Activated CD4-positive, alpha-beta memory T cell treated with anti-CD3 and anti-CD28 coated beads for 36 hours (primary cell): ENCODE results near the gene PTPRJ. TPM values are rescaled to one million over a fixed set of nuclear protein-coding genes. Genes with fewer than 3 reads are reported as not detected.

Source experiments
- CTCF ChIA-PET: fragments of 350-600 bp; sonication (Branson Sonifier 250); formaldehyde crosslinking; loops from one replicate; lab custom pipeline; 2021; ENCODE audit warnings: antibody characterized with exemption, inconsistent platforms; lab: Charles Lee
- POLR2A ChIA-PET: fragments of 350-600 bp; sonication (Branson Sonifier 250); formaldehyde crosslinking; loops from one replicate; lab custom pipeline; 2021; ENCODE audit warnings: antibody characterized with exemption; lab: Charles Lee
- DNase-seq: peaks from one replicate; pipeline ENCODE4 v3.0.0-alpha.2; 2020
- H3K27ac Mint-ChIP-seq: one replicate; pipeline ENCODE4 v1.8.0; 2021; ENCODE audit warnings: mixed read lengths
- H3K27me3 Mint-ChIP-seq: one replicate; pipeline ENCODE4 v1.8.0; 2021; ENCODE audit warnings: mixed read lengths
- H3K36me3 Mint-ChIP-seq: one replicate; pipeline ENCODE4 v1.8.0; 2021; ENCODE audit warnings: mixed read lengths
- H3K4me1 Mint-ChIP-seq: one replicate; pipeline ENCODE4 v1.8.0; 2021; ENCODE audit warnings: low read depth, mixed read lengths
- H3K4me3 Mint-ChIP-seq: one replicate; pipeline ENCODE4 v1.8.0; 2021; ENCODE audit warnings: mild to moderate bottlenecking, mixed read lengths
- H3K9me3 Mint-ChIP-seq: one replicate; pipeline ENCODE4 v1.8.0; 2021; ENCODE audit warnings: mixed read lengths
- intact Hi-C: fragments of 100-400 bp; cut with micrococcal nuclease; formaldehyde crosslinking; loops from one replicate; pipeline ENCODE4 v1.15.1; 2023
- total RNA-seq, 2 experiments: library from RNA; stranded (reverse); gene quantifications; one replicate each; pipeline ENCODE4 v1.2.3, GENCODE V29; 2021

Gene PTPRJ
- total RNA-seq, 2 experiments from 2014 or later: 36.3 to 37.0 TPM

DNA sequence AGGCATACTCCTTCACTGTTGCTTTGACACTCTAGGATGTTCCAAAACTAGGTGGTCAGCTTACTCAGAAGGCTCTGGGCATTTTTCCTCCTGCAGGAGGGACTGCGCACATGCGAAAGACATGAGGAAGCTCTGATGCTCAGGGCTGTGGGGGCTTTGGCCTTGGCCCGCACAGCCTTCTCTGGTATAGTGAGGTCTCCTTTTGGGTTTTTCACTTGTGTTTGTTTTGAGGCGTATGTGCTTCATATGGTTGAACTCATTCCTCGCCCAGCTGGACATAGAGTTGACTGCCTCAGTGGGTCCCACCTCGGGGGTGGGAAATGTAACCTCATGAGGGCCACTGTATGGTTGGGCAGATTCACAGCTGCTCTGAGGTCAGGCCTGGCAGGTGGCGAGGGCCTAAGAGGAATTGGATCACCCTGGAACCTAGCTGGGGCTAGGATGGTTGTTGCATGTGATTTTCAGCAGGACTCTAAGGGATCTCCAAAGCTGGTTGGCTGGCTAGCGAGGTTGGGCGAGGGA is 63.7 kb downstream of the PTPRJ start:
- ChIA-PET POLR2A (interaction anchor here (1.0 kb wide), 1 partner anchor 11 kb away, joined by 5 read pairs; no protein-coding TSS in a partner anchor), CTCF (interaction anchor here (1.4 to 1.6 kb wide), 2 partner anchors 8 to 66 kb away, joined by 3 to 5 read pairs; no protein-coding TSS in a partner anchor)
- intact Hi-C loops: no loop called here
- no peaks in the 10 kb centered on the region for H3K27me3 Mint-ChIP-seq
- no peaks in the 10 kb centered on the region for H3K9me3 Mint-ChIP-seq
- no peak overlapping the region for H3K27ac Mint-ChIP-seq
- no peak overlapping the region for H3K4me3 Mint-ChIP-seq
- peaks cover 52% of the 10 kb centered on the region for H3K4me1 Mint-ChIP-seq
- no peak for DNase-seq
- peaks cover 5% of the 10 kb centered on the region for H3K36me3 Mint-ChIP-seq

GRCh38 chr11:48044577-48044976 is 64.2 kb downstream of the PTPRJ start:
- Mint-ChIP-seq H3K9me3 (no peaks in the 10 kb centered on the region), H3K27ac (no peak overlapping the region), H3K27me3 (no peaks in the 10 kb centered on the region), H3K4me1 (peaks cover 57% of the 10 kb centered on the region), H3K4me3 (no peak overlapping the region), H3K36me3 (peaks cover 5% of the 10 kb centered on the region)
- POLR2A ChIA-PET: no interaction called here
- no peak for DNase-seq
- intact Hi-C loops: no loop called here
- CTCF ChIA-PET: no interaction called here

DNA sequence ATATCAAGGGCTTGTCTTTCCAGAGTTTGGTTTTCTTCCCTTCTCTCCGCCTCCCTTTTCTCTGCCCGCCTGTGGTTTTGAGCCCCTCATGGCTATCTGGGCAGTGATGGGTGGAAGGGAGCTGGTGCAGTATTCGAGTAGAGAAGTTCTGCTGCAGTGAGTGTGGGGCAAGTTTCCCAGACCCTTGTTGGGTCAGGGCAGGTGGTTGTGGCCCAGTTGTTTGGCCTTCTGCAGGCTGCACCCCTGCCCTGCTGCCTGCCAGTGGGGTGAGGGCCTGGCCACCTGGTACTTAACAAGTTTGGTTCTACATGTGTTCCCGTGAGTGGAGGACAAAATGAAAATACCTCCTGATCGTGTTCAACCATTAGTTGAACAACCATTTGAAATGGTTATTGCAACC is 65.2 kb downstream of the PTPRJ start:
- Mint-ChIP-seq H3K9me3 (no peaks in the 10 kb centered on the region), H3K27ac (no peak overlapping the region), H3K4me1 (peaks cover 64% of the 10 kb centered on the region), H3K27me3 (no peaks in the 10 kb centered on the region), H3K36me3 (peaks cover 5% of the 10 kb centered on the region), H3K4me3 (no peak overlapping the region)
- DNase-seq: no peak
- ChIA-PET POLR2A (no interaction called here), CTCF (interaction anchor here (0.6 to 1.2 kb wide), 2 partner anchors 35 to 111 kb away, joined by 3 to 4 read pairs; no protein-coding TSS in a partner anchor)
- intact Hi-C loops: no loop called here

GRCh38 chr11:48047616-48048015 is 67.3 kb downstream of the PTPRJ start:
- no peaks in the 10 kb centered on the region for H3K27me3 Mint-ChIP-seq
- H3K4me1 Mint-ChIP-seq: peaks cover 76% of the 10 kb centered on the region
- intact Hi-C loops: no loop called here
- no peak for DNase-seq
- ChIA-PET POLR2A (no interaction called here), CTCF (no interaction called here)
- H3K4me3 Mint-ChIP-seq: no peak overlapping the region
- H3K27ac Mint-ChIP-seq: no peak overlapping the region
- peaks cover 5% of the 10 kb centered on the region for H3K36me3 Mint-ChIP-seq
- H3K9me3 Mint-ChIP-seq: no peaks in the 10 kb centered on the region

DNA sequence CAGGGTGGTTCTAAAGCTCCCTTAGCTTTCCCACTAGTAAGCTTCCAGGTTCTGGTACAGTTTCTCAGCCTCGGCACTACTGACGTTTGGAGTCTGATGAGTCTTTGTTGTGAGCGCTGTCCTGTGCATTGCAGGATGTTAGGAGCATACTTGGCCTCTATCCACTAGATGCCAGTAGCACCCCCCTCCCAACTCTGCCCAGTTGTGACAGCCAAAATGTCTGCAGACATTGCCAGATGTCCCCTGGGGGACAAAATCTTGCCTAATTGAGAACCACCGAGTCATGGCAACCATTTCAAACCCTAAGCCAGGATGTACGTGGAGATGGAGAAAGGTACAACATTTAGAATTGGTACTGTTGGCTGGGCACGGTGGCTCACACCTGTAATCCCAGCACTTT is 68.7 kb downstream of the PTPRJ start:
- Mint-ChIP-seq H3K27ac (no peak overlapping the region), H3K4me3 (no peak overlapping the region), H3K27me3 (no peaks in the 10 kb centered on the region), H3K36me3 (peaks cover 5% of the 10 kb centered on the region), H3K4me1 (peaks cover 66% of the 10 kb centered on the region), H3K9me3 (no peaks in the 10 kb centered on the region)
- ChIA-PET POLR2A (interaction anchor here (0.6 kb wide), 1 partner anchor 106 kb away, joined by 4 read pairs; no protein-coding TSS in a partner anchor), CTCF (no interaction called here)
- no peak for DNase-seq
- intact Hi-C loops: no loop called here

GRCh38 chr11:48050304-48050703 is 69.9 kb downstream of the PTPRJ start:
- ChIA-PET CTCF (interaction anchor here (0.6 to 1.3 kb wide), 2 partner anchors 57 to 87 kb away, joined by 3 to 6 read pairs; no protein-coding TSS in a partner anchor), POLR2A (no interaction called here)
- peaks cover 5% of the 10 kb centered on the region for H3K36me3 Mint-ChIP-seq
- H3K4me3 Mint-ChIP-seq: no peak overlapping the region
- no peak overlapping the region for H3K27ac Mint-ChIP-seq
- H3K27me3 Mint-ChIP-seq: no peaks in the 10 kb centered on the region
- DNase-seq: no peak
- intact Hi-C loops: loop anchor here (2.0 kb wide), 1 partner anchor 14 kb away; no protein-coding TSS in a partner anchor
- H3K4me1 Mint-ChIP-seq: peaks cover 65% of the 10 kb centered on the region
- no peaks in the 10 kb centered on the region for H3K9me3 Mint-ChIP-seq

GRCh38 chr11:48051217-48051830 is 71.0 kb downstream of the PTPRJ start:
- ChIA-PET POLR2A (interaction anchor here (0.6 to 1.2 kb wide), 5 partner anchors 8 to 72 kb away, joined by 3 to 7 read pairs (median 3); no protein-coding TSS in a partner anchor), CTCF (interaction anchor here (0.6 to 1.7 kb wide), 5 partner anchors 8 to 160 kb away, joined by 3 to 5 read pairs (median 3); no protein-coding TSS in a partner anchor)
- peaks cover 3% of the 10 kb centered on the region for H3K36me3 Mint-ChIP-seq
- intact Hi-C loops: loop anchor here (2.0 kb wide), 1 partner anchor 15 kb away; no protein-coding TSS in a partner anchor
- peak overlapping the region; percentile 40 for H3K27ac Mint-ChIP-seq
- H3K9me3 Mint-ChIP-seq: no peaks in the 10 kb centered on the region
- H3K4me3 Mint-ChIP-seq: no peak overlapping the region
- DNase-seq: no peak
- peaks cover 67% of the 10 kb centered on the region for H3K4me1 Mint-ChIP-seq
- no peaks in the 10 kb centered on the region for H3K27me3 Mint-ChIP-seq

- Mint-ChIP-seq H3K4me1 (peaks cover 76% of the 10 kb centered on the region), H3K27me3 (no peaks in the 10 kb centered on the region), H3K9me3 (no peaks in the 10 kb centered on the region), H3K4me3 (no peak overlapping the region), H3K36me3 (peaks cover 2% of the 10 kb centered on the region), H3K27ac (peak overlapping the region; percentile 40)
- DNase-seq: no peak
- ChIA-PET CTCF (interaction anchor here (1.0 to 1.7 kb wide), 4 partner anchors 9 to 118 kb away, joined by 3 to 5 read pairs (median 4); no protein-coding TSS in a partner anchor), POLR2A (interaction anchor here (0.7 to 1.2 kb wide), 3 partner anchors 9 to 55 kb away, joined by 3 to 7 read pairs (median 4); no protein-coding TSS in a partner anchor)
- intact Hi-C loops: no loop called here
Observed at GRCh38 chr11:48052183-48053044, 72.1 kb downstream of the PTPRJ start.

GRCh38 chr11:48054994-48055291 is 74.6 kb downstream of the PTPRJ start:
- no peaks in the 10 kb centered on the region for H3K27me3 Mint-ChIP-seq
- peaks cover 2% of the 10 kb centered on the region for H3K36me3 Mint-ChIP-seq
- intact Hi-C loops: loop anchor here (1.0 kb wide), 7 partner anchors 35 to 121 kb away; no protein-coding TSS in a partner anchor
- DNase-seq: no peak
- H3K4me3 Mint-ChIP-seq: no peak overlapping the region
- H3K9me3 Mint-ChIP-seq: no peaks in the 10 kb centered on the region
- peak overlapping the region; percentile 91 for H3K27ac Mint-ChIP-seq
- H3K4me1 Mint-ChIP-seq: peaks cover 80% of the 10 kb centered on the region
- ChIA-PET POLR2A (interaction anchor here (1.1 to 2.0 kb wide), 5 partner anchors 43 to 72 kb away, joined by 3 to 23 read pairs (median 10); no protein-coding TSS in a partner anchor), CTCF (interaction anchor here (1.6 to 4.5 kb wide), 7 partner anchors 19 to 123 kb away, joined by 6 to 55 read pairs (median 8); no protein-coding TSS in a partner anchor)

DNA sequence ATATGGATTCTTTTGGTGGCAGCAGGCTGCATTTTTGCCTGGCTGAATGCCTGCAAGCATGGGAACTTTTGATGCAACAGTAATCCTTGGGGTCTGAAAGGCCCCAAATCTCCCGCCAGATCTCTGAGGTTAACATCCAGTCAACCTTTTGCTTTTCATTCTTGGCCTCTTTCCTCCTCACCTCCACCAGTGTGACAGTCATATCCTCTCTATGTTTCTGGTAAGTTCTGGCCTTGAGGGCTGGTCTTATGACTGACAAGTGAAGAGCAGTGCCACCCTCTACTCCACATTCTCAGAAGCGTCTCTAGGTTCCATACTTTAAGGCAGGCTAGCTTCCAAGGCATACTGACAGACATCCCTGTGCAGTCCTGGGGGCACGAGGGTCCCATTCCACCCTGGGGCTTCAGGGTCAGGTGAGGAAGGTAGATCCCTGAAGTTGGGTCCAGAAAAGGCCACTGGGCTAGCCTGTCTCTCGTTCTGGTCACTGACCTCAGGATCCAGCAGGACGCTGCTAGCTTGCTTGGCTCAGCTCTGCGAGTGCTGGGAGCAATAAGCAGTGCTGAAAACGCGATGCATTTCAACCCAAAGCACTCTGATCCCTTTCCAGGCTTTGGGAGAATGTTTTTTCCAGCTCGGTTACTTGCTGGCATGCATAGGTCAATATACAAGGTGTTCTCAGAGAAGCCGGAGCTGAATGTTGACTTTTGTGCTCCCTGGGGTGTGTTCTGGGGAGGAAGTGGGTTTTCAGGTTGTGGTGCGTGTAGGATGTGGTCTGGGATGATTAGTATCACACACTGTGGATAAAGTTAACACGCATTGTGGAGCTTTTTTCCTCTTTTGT is 75.2 kb downstream of the PTPRJ start:
- Mint-ChIP-seq H3K4me3 (peak overlapping the region; percentile 65), H3K27ac (peak overlapping the region; percentile 91), H3K36me3 (peaks cover 2% of the 10 kb centered on the region), H3K9me3 (no peaks in the 10 kb centered on the region), H3K27me3 (no peaks in the 10 kb centered on the region), H3K4me1 (peaks cover 80% of the 10 kb centered on the region)
- POLR2A ChIA-PET: interaction anchor here (0.7 to 2.0 kb wide), 13 partner anchors 17 to 77 kb away, joined by 3 to 23 read pairs (median 7); no protein-coding TSS in a partner anchor
- CTCF ChIA-PET: interaction anchor here (0.6 to 4.5 kb wide), 17 partner anchors 13 to 169 kb away, joined by 3 to 55 read pairs (median 6); no protein-coding TSS in a partner anchor
- intact Hi-C loops: loop anchor here (1.0 kb wide), 7 partner anchors 35 to 121 kb away; no protein-coding TSS in a partner anchor
- peak; percentile 88 for DNase-seq
